22Rv1 (cell line): ENCODE results near the gene TSPAN2.

Experiments used
- ZFX ChIP-seq: fragments of 450-650 bp; IDR thresholded peaks from 2 replicates; pipeline ENCODE4 v1.6.1; 2017; ENCODE audit warnings: antibody characterized with exemption, borderline replicate concordance
- TF ChIP-seq, protein P1 (sequence below): fragments of 450-650 bp; IDR thresholded peaks from 2 replicates; pipeline ENCODE4 v1.5.1; 2017; ENCODE audit warnings: mild to moderate bottlenecking

GRCh38 chr1:115012006-115012405 is 77.3 kb downstream of the TSPAN2 start:
- TF ChIP-seq, protein P1, sequence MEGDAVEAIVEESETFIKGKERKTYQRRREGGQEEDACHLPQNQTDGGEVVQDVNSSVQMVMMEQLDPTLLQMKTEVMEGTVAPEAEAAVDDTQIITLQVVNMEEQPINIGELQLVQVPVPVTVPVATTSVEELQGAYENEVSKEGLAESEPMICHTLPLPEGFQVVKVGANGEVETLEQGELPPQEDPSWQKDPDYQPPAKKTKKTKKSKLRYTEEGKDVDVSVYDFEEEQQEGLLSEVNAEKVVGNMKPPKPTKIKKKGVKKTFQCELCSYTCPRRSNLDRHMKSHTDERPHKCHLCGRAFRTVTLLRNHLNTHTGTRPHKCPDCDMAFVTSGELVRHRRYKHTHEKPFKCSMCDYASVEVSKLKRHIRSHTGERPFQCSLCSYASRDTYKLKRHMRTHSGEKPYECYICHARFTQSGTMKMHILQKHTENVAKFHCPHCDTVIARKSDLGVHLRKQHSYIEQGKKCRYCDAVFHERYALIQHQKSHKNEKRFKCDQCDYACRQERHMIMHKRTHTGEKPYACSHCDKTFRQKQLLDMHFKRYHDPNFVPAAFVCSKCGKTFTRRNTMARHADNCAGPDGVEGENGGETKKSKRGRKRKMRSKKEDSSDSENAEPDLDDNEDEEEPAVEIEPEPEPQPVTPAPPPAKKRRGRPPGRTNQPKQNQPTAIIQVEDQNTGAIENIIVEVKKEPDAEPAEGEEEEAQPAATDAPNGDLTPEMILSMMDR: no peak
- TF ChIP-seq ZFX: no peak
